ENCODE data around the gene SPAG16.
A peak's percentile ranks its signal among the peaks of the same experiment; 100 is the strongest.
"Not testable (repeated sequence)": the region's sequence is repeated elsewhere in the genome, so short reads cannot be mapped to it uniquely, and the experiment has no call there.

Gene SPAG16

GRCh38 chr2:213551526-213551925 is 267.3 kb downstream of the SPAG16 start:
- DNase-seq (ENCODE audit: low read depth) = no peak

GRCh38 chr2:213559053-213559452 is 274.8 kb downstream of the SPAG16 start:
- no peak for DNase-seq (ENCODE audit: low read depth)

- no peak for DNase-seq (ENCODE audit: low read depth)
Observed at GRCh38 chr2:213561759-213562158, 277.5 kb downstream of the SPAG16 start.

- no peak for DNase-seq (ENCODE audit: low read depth)
Observed at GRCh38 chr2:213562539-213563180, 278.4 kb downstream of the SPAG16 start.

- no peak for DNase-seq (ENCODE audit: low read depth)
Observed at GRCh38 chr2:213566846-213567245, 282.6 kb downstream of the SPAG16 start.

GRCh38 chr2:213609570-213610170 is 325.4 kb downstream of the SPAG16 start:
- no peak for DNase-seq (ENCODE audit: low read depth)

GRCh38 chr2:213627054-213627710 is 342.9 kb downstream of the SPAG16 start:
- DNase-seq (ENCODE audit: low read depth) = peak; percentile 2

GRCh38 chr2:213627835-213628460 is 343.7 kb downstream of the SPAG16 start:
- no peak for DNase-seq (ENCODE audit: low read depth)

GRCh38 chr2:213640738-213641425 is 356.6 kb downstream of the SPAG16 start:
- DNase-seq (ENCODE audit: low read depth) = no peak

GRCh38 chr2:213644926-213645325 is 360.7 kb downstream of the SPAG16 start:
- DNase-seq (ENCODE audit: low read depth) = no peak

GRCh38 chr2:213649176-213649575 is 364.9 kb downstream of the SPAG16 start:
- DNase-seq (ENCODE audit: low read depth) = no peak

- DNase-seq (ENCODE audit: low read depth) = no peak
Observed at GRCh38 chr2:213664817-213665216, 380.6 kb downstream of the SPAG16 start.

- DNase-seq (ENCODE audit: low read depth) = no peak
Observed at GRCh38 chr2:213669657-213670056, 385.4 kb downstream of the SPAG16 start.

- no peak for DNase-seq (ENCODE audit: low read depth)
Observed at GRCh38 chr2:213678437-213679218, 394.4 kb downstream of the SPAG16 start.

- no peak for DNase-seq (ENCODE audit: low read depth)
Observed at GRCh38 chr2:213679894-213680293, 395.6 kb downstream of the SPAG16 start.

GRCh38 chr2:213682276-213682675 is 398.0 kb downstream of the SPAG16 start:
- no peak for DNase-seq (ENCODE audit: low read depth)

- no peak for DNase-seq (ENCODE audit: low read depth)
Observed at GRCh38 chr2:213688133-213688532, 403.9 kb downstream of the SPAG16 start.

GRCh38 chr2:213688825-213689224 is 404.6 kb downstream of the SPAG16 start:
- not testable (repeated sequence) for DNase-seq (ENCODE audit: low read depth)

- DNase-seq (ENCODE audit: low read depth) = no peak
Observed at GRCh38 chr2:213689585-213689984, 405.3 kb downstream of the SPAG16 start.

- no peak for DNase-seq (ENCODE audit: low read depth)
Observed at GRCh38 chr2:213691351-213691750, 407.1 kb downstream of the SPAG16 start.

GRCh38 chr2:213696442-213696841 is 412.2 kb downstream of the SPAG16 start:
- DNase-seq (ENCODE audit: low read depth) = no peak

- DNase-seq (ENCODE audit: low read depth) = not testable (repeated sequence)
Observed at GRCh38 chr2:213701365-213701764, 417.1 kb downstream of the SPAG16 start.

Data from ELR (cell line).